Activated CD4-positive, alpha-beta T cell treated with anti-CD3 and anti-CD28 coated beads for 1 hour (primary cell): ENCODE data around the gene AKAP8L.
"Not testable (repeated sequence)": the region's sequence is repeated elsewhere in the genome, so short reads cannot be mapped to it uniquely, and the experiment has no call there.

Experiments
- DNase-seq: peaks from one replicate; pipeline ENCODE4 v3.0.0-alpha.2; 2020

The AKAP8L gene

DNA sequence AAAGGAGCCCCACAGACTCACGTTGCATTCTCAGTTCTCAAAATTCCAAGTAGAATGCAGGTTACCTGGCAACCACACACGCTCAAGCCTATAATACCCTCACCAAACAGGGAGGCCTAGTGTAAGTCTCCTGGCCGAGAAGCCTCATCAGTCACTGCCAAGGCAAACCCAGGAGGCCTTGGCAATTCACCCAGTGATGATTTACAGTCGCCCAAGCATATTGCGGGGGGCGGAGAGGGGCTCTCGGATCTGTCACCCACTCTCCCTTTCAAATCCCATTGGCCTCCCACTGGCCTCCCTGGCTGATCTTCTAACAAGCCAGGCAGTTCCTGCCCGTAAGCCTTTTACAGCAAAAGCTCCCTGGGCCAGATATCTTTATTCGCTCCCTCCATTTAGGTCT is 1.1 kb downstream of the AKAP8L start:
- DNase-seq = no peak

DNA sequence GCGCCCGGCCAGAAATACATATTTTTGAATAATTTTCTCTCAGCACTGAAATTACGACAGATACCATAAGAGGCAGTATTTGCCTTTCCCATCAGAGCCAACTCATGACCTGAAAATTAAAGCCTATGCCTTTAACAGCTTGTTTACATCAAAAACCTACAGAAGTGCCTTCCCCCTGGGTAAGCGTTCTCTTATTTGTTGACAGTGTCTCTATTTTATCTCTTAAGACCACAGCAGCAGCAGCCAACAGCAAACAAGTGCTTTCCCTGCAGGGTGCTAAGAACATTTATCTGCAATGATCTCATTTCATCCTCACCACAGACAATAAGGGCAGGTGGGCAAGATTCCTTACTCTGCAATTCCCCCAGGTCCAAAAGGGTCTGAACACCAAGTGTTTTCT is 6.0 kb downstream of the AKAP8L start:
- DNase-seq = no peak

DNA sequence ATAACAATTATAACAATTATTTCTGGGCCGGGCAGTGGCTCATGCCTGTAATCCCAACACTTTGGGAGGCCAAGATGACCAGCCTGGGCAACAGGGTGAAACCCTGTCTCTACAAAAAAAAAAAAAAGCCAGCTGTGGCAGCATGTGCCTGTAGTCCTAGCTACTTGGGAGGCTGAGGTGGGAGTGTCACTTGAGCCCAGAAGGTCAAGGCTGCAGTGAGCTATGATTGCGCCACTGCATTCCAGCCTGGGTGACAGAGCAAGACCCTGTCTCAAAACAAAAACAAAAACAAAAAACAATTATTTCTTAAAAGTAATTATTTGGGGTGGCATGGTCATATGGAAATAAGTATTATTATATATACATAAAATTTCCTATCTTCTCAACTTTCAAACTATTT is 7.4 kb downstream of the AKAP8L start:
- DNase-seq = not testable (repeated sequence)

DNA sequence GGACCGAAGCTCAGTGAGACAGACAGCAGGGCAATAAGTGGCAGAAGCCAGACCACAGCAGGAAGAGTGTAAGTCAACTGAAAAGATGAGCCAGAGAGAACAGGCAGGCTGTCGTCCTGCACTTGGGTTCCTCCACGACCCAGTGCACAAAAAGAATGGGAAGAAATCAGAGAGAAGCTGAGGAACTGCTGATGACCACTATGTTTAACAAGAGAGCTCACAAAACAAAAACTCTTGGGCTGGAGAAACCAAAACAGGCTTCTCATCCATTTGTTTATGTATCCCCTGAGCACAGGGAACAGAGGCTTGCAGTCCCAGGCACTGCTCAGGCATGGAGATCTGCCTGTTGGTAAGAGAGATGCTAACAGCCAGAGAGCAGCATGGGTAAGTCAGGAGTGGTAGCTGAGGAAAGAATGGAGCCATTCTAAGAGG is 14.0 kb downstream of the AKAP8L start:
- no peak for DNase-seq

DNA sequence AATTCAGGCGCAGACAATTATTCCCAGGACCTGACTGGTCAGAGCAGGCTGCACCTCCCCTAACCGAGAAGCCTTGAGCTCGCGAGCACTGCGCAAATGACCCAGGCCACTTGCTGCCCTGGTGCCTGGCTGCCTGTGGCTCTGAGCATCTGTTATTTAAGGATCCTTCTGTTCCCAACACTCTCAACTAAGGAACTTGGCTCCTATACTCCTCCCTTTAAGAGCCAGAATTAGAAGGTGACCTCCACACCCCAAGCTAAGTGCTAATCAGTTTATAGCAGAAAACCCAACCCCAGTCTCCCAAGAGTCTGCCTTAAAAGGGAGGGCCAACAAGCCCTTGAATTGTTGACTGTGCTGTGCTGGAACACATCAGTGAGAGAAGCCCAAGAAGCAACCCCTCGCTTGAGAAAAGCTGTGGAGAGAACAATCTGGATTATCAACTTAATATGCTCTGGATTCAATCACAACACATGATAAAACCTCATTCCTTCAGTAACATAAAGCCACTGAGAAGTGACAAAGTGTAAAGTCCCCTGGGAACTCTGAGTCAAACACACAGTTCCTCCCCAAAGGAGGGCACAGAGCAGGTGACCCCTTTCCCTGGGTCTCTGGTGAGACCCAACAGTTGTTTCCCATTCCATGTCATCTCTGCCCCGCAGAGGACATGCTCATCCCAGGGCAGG is 14.6 kb downstream of the AKAP8L start:
- no peak for DNase-seq

DNA sequence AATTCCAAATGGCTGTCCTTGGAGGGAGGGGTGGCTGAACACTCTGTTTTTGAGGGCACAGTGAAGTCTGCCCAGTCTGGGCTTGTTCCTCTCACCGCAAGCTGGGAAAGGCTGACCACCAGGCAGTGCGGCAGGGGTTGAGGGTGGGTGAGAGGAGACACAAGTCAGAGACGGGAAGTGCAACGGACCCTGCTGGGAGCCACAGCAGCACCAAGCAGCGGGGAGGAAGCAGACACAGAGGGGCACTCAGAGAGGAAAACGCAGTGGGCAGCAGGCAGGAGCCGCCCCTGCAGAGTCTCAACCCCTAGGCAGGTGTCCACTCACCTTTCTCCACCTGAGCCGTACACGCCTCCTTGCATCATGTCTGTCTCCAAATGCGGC is 15.6 kb downstream of the AKAP8L start:
- DNase-seq = no peak

DNA sequence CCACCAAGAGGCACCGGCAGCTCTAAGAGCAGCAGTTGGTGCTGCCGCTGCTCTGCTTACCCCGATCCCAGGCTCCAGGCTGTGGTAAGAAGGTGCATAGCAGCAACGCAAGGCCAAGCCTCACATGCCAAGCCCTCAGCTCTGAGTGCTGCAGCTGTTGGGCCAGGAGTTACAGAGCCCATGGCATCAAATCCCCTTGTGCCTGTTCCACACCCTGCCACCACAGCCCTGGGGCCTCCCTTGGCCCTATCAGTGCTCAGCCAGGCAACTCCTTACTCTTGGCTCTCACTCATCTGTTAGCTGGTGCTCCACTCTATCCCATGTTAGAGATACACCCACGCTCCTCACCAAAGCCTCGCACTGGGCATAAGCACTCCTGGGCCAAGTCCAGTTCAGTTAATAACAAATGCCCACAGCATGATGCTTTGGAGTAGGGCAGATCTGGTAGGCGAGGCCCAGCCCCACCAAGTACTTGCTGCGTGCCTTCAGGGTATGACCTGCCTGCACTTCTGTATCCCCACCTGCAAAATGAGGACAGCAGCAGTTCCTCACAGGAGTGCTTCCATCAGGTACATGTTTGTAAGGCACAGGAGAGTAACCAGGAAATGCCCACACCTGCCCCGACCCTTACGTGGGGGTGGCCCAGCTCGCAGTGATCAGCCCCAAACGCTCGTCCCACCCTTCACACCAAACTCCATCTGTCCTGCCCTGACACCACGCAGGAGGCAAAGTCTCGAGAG is 16.2 kb downstream of the AKAP8L start:
- DNase-seq = no peak

DNA sequence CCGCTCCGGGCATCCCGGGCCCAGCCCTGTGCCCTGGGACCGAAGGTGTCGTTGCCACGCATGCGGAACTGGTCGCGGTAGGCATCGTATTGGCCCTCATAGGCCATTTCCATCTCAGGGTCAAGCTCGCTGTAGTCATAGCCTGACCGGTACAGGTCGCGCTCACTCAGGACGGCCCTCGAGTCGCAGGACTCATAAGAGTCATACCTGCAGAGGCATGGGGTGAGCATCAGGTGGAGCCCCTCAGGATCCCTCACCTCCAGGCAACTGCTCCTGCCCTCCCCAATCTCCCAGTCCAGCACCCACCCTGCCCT is 17.4 kb downstream of the AKAP8L start:
- DNase-seq = no peak

DNA sequence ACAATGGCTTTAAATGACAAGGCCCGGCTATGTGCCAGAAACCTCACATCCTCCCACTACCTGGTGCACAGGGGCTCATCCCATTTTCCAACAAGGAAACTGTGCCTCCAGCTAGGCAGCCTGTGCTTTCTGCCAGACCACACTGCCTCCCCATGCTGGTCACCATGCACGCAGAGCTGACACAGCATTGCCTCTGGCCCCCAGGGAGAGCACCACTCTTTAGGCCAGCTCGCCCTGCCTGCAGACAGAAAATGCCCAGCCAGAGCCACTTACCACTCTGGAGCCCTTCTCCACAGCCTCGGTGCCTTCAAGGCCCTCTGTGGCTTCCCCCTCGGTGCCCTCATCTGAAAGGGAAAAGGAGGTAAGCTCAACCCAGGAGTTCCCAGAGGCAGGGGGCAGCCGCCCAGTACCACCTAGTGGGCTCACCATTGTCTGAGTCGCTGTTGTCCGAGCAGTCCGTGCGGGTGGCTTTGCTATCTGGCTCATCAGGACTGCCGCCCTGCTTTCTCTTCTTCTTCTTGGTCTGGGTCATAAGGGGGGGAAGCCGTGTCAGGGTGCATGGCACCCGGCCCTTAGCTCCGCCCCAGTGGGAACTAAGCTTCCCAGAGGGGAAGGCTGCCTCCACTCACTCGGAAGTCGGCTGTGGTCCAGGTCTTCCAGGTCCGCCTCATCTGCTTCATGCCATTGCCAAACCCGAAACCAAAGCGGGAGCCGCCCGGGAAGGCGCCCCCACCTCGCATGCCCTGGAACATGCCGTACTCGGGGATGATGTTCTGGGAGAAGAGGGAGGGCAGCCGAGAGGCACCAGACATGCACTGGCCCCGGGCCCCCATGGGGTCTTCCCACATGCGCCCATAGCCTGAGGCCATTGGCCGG is 18.0 kb downstream of the AKAP8L start:
- no peak for DNase-seq

DNA sequence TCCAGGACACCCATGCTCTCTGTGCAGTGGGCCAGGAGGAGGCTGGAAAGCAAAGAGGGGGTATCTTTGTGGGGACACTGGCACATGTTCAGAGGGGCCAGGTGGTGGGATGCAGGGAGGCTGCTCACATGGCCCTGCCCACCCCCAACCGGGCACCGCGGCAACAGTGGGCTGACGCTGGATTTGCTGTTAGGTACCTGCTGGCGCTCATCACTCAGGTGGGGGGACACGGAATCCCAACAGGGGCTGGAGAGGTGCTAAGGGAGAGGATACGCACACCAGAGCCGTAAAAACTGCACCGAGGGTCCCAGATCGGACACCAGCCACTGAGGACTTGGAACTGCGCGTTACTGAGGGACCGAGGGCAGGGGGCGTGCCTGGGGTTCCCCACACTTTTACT is 19.2 kb downstream of the AKAP8L start:
- no peak for DNase-seq

DNA sequence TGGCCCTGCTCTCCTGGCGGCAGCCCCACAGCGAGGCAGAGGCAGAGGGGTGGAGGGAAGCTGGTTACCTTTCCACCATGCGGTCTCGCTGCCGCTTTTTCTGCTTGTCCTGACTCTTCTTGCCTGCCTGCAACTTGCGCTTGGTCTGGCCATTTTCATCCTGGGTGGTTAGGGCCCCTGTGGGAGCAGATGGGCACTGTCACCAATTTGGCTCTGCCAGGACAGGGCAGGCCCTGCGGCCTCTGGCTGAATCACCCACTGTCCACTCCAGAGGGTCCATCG is 19.6 kb downstream of the AKAP8L start:
- DNase-seq = no peak

DNA sequence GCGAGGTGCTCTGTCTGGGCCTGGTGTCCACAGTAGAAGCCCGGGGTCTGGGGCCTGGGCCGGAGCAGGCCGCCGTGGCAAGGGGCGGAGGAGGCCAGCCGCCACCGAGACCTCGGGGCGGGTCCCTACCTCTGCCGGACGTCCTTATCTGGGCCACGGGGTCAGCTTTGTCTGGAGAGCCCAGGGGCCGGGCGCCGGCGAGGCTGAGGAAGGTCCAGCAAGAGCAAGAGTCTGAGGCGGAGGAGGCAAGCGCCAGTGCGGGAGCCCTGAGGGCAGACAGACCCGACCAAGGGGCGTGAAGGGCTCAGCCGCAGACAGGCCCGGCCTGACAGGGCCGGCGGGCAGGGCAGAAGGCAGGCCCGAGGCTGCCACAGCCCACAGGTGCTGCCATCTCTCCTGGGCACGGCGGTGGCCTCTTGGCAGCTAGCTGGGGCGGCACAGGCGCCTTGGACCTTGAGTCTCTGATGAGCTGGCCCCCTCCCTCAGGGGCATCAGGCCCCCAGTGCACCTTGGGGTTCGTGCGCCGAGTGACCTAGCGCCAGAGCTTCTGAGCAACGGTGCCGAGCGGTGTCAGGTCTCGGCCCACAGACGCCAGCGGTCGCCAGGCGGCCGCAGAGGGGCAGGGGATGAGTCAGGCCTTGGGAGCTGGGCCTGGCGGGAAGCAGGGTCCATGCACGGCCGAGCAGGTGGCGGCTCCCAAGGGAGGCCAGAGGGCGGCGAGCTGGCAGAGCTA is 20.1 kb downstream of the AKAP8L start:
- no peak for DNase-seq

DNA sequence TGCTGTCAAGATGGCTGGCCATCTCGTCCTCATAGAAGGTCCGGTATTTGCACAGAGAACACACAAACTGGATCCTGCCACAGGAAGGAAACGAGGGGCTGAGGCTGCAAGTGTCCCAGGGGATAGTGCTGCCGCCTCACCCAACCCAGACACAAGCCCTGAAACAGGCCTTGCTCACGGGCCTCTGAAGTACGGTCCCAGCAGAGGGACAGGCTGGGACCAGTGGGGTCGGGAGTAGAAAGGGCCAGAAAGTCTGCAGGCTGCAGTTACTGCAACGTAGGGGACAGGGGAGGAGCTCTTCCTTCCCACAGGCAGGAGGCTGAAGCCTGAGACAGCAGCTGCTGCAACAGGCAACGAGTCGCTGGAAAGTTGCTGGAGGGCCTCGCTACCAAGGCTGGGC is 21.0 kb downstream of the AKAP8L start:
- no peak for DNase-seq

DNA sequence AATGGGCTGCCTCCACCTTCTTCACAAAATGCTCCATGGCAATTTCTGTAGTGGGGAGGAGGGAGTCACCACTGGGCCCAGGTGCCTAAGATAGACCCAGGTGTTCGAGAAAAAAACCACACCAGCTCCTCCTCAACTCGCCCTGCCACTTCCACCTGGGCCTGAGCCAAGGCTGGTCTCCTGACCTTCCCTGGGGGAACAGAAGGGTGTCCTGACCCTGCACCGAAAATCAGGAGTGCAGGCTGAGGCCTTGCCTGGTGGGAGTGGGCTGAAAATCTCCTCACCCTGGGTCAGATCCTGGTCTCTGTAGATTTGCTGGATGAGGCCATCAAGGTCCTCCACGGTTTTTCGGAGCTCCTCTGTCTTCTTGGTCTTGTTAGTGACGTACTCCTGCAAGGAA is 21.6 kb downstream of the AKAP8L start:
- no peak for DNase-seq

DNA sequence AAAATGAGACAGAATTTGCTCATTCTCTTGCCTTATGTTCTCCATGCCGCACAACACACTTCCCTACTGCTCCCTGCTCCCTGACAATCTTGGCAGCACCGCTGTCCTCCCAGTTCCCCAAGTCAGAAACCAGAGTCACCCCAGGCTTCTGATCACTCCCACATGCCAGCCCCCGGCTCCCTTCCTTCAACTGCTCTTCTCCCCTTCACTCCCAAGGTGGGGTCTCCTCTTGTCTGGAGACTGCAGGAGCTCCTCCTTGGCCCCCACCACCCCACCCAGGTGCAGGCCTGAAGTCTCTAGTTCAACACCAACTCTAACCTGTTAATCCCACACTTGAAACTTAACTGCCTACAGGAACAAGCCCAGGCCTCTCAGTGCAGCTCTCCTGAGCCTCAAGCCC is 22.4 kb downstream of the AKAP8L start:
- DNase-seq = no peak

DNA sequence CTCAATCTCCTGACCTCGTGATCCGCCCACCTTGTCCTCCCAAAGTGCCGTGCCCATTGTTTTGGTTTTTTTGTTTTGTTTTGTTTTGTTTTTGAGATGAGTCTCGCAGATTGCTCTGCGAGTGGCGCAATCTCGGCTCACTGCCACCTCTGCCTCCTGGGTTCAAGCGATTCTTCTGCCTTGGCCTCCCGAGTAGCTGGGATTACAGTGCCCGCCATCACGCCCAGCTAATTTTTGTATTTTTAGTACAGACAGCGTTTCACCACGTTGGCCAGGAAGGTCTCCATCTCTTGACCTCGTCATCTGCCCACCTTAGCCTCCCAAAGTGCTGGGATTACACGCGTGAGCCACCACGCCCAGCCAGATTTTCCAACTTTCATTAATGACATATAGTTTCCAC is 23.5 kb downstream of the AKAP8L start:
- DNase-seq = not testable (repeated sequence)

DNA sequence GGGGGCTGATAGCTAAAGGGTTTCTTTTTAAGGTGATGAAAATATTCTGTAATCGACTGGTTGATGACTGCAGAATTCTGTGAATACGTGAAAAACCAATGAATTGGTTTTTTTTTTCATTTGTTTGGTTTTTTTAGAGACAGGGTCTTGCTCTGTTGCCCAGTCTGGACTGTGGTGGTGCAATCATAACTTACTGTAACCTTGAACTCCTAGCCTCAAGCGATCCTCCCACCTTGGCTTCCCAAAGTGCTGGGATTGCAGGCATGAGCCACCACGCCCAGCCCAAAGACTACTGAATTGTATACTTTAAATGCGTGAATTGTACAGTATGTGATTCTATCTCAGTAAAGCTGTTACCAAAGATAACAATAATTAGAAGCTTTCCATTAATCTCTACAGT is 24.4 kb downstream of the AKAP8L start:
- no peak for DNase-seq

DNA sequence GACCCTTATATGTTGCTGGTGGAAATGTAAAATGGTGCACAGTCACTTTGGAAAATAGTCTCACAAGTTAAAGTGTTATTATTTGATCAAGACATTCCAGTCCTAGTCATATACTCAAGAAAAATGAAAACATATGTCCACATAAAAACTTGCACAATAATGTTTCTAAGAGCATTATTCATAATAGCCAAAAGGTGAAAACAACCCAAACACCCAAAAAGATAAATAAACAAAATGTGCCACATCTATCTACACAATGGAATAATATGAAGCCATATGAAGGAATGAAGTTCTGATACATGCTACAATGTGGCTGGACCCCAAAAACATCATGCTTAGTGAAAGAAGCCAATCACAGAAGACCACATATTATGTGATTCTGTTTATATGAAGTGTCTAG is 24.8 kb downstream of the AKAP8L start:
- DNase-seq = no peak

DNA sequence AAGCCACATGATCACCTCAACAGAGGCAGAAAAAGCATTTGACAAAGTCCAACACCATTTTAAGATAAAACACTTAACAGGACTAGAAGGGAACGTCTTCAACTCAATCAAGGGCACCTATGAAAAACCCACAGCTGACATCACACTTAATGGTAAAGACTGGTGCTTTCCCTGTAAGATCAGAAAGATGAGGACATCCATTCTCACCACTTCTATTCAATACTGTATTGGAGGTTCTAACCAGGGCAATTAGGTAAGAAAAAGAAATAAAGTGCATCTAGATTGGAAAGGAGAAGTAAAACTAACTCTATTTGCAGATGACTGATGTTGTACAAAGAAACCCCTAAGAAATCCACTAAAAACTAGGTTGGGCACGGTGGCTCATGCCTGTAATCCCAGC is 28.0 kb downstream of the AKAP8L start:
- DNase-seq = no peak

DNA sequence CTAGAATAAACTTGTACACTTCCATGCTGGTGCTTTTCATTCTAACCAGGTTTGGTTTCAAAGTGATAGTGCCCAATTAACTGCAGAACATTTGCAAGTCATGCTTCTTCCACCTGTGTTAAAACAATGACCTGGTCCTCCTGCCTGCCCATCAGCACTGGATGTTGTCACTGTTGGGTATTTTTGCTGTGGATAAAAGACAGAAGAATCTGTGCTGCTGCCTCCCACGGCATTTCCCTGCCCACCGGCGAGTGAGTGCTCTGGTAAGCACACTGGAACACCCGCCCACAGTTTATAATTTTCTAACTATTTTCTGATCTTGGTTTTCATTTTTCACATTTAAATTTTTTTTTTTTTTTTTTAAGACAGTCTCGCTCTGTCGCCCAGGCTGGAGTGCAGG is 36.9 kb downstream of the AKAP8L start:
- DNase-seq = no peak

DNA sequence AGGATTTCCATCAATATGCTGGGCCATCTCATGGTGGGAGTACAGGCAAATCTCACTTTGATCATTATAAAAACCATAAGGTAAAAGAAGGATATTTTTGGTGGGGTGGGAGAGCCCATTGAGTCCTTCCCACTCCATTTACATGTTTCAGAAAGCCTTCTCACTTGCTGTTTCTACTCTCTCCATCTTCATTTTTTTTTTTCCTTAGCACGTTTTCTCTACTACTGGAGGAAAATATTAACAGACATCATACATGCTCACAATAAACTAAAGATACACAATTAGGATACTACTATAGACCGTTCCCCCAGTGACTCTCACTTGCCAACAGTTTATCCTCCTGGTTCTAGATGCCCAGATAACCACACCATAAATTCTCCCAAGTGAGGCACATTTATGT is 37.4 kb downstream of the AKAP8L start:
- no peak for DNase-seq

DNA sequence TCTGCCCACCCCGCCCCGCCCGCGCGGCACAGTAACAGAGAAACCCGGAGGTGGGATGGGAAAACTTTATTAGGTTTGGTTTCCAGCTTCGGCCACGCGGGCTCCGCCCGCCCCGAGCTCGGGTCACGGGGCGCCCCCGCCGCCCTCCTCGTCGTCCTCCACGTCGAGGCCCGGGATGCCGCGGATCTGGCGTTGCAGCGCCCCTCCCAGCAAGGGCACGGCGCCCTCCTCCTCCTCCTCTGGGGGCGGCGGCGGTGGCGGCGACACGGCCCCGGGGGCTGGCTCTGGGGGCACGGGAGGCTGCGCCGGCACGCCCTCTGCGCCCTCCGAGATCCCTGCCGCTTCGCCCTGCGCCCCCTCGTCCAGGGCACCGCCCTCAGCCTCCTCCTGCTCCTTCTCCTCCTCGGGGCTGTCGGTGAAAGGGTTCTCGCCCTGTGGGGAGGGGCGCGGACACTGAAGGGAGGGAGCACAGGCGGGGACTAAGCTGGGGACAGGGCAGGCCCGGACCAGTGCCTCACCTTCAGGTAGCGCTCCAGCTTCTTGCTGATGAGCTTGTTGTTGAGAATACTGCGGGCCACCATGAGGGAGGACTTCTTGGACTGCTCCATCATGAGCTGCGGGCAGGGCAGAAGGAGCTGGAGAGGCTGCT is 38.7 kb downstream of the AKAP8L start:
- DNase-seq = no peak
